CD4-positive, alpha-beta T cell treated with Interleukin-15 for 4 hours (primary cell): ENCODE measurements around the gene NEURL3.
"Not testable (repeated sequence)": the region's sequence is repeated elsewhere in the genome, so short reads cannot be mapped to it uniquely, and the experiment has no call there.

ENCODE experiments used
- DNase-seq: peaks from one replicate; pipeline ENCODE4 v3.0.0-alpha.2; 2020; ENCODE audit warnings: low spot score

The NEURL3 gene, protein sequence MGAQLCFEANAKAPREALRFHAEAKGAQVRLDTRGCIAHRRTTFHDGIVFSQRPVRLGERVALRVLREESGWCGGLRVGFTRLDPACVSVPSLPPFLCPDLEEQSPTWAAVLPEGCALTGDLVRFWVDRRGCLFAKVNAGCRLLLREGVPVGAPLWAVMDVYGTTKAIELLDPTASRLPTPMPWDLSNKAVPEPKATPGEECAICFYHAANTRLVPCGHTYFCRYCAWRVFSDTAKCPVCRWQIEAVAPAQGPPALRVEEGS

GRCh38 chr2:96505231-96505889, at the start of gene NEURL3:
TSS of gene NEURL3 (minus strand) at chr2:96505357. CDS start at chr2:96505286, 71 bp downstream.
- DNase-seq, result no peak

GRCh38 chr2:96554293-96555145, 49.4 kb upstream of the NEURL3 start:
- DNase-seq, result peak; percentile 66

DNA sequence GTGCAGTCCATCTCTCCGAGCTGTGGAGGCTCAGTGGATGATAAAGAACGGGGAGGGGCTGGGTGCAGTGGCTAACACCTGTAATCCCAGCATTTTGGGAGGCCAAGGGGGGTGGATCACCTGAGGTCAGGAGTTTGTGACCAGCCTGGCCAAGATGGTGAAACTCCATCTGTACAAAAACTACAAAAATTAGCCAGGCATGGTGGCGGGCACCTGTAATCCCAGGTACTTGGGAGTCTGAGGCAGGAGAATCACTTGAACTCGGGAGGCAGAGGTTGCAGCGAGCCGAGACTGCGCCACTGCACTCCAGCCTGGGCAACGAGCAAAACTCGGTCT, 48.8 kb upstream of the NEURL3 start:
- not testable (repeated sequence) for DNase-seq

GRCh38 chr2:96553176-96553956, 48.2 kb upstream of the NEURL3 start:
- no peak for DNase-seq

DNA sequence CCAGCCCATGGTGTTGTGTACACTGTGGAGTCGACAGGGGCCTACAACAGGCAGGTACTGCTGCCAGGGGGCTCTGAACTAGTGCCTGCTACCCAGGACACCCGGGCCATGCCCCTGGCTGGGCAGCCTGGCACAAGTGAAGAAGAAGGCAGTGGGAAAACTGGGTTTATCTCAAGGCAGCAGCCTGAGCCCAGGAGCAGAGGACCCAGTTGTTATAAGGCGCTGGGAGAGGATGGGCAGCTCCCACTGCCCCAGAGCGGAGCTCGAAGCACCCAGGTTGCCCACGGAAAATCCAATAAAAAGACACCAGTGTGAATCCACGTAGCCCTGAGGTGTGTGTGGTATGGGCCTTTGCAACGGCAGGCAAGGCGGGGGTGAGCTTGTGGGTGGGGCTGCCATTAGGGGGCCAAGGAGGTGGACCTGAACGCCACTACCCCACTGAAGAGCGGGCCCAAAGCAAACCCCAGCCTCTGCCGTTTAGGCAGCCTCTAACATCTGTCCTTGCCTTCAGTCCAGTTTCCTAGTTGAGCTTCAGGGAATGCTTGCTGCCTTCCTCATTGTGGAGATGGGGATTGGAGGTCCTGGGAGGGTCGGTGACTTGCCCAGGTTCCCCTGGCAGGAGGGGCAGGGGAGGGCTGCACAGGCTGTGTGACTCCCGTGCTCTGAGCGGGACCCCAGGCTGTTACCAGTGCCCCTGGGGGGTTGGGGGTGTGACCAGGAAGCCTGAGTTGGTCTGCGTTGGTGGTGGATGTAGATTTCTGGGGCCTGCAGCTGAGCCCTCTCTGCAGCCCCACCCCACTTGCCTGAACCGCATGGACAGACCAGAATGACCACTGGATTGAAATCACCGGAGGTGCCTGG, 47.4 kb upstream of the NEURL3 start:
- DNase-seq, result no peak

- no peak for DNase-seq
Observed at GRCh38 chr2:96551605-96552314, 46.6 kb upstream of the NEURL3 start.

DNA sequence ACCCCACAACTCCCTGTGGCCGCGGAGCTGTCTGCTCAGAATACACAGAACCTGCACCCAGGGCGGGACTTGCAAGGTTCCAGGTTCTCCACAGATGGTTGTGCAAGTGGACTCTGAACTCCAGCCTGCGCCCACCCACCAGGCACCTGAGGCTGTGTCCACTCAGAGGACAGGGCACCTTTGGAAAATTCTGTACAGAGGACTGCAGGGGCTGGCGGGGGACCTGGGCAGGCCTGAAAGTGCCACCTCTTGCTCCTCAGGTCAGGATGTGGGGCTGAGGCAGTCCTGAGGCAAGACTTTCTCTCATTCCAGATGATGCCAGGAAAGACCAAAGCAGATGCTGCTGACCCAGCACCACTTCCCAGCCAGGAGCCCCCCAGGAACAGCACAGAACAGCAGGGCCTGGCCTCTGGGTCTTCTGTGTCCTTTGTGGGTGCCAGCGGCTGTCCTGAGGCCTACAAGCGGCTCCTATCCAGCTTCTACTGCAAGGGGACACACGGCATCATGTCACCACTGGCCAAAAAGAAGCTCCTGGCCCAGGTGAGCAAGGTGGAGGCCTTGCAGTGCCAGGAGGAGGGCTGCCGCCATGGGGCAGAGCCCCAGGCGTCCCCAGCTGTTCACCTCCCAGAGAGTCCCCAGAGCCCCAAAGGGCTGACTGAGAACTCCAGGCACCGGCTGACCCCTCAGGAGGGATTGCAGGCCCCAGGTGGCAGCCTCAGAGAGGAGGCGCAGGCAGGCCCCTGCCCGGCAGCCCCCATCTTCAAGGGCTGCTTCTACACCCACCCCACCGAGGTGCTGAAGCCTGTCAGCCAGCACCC, 45.8 kb upstream of the NEURL3 start:
- no peak for DNase-seq

- DNase-seq, result no peak
Observed at GRCh38 chr2:96549967-96550786, 45.0 kb upstream of the NEURL3 start.

GRCh38 chr2:96549466-96549785, 44.3 kb upstream of the NEURL3 start:
- no peak for DNase-seq

- DNase-seq, result no peak
Observed at GRCh38 chr2:96548558-96549465, 43.7 kb upstream of the NEURL3 start.

- no peak for DNase-seq
Observed at GRCh38 chr2:96547731-96548171, 42.6 kb upstream of the NEURL3 start.

DNA sequence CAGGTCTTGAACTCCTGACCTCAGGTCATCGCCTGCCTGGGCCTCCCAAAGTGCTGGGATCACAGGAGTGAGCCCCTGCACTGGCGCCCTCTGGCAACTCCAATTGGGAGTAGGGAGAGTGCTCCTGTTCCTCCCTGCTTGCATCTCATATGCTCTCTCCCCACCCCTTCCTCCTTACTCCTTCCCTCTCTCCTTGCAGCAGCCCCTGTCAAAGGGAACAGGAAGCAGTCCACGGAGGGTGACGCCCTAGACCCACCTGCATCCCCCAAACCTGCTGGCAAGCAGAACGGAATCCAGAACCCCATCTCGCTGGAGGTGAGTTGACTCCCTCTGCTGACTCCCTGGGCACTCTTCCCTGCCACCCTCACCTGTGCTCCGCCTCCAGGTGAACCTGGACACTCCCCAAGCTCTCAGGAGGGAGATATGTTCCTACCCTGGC, 42.1 kb upstream of the NEURL3 start:
- DNase-seq, result no peak

DNA sequence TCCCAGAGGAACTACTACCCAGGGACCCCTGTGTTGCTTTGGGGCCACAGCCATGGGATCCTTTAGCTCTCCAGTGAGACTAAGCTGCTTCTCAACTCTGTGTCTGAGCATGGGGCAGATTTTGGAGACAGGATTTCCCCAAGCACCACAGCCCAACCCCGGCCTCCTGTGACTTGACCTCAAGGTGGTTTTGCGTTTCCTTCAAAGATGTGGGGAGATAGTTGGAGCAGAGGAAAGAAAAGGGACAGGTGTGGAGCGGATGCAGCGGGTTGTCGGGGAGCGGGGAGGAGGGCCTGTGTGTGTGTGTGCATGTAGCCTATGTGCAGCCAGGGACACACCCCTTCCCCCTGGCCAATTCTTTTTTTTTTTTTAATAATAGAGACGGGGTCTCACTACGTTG, 41.6 kb upstream of the NEURL3 start:
- DNase-seq, result no peak

DNA sequence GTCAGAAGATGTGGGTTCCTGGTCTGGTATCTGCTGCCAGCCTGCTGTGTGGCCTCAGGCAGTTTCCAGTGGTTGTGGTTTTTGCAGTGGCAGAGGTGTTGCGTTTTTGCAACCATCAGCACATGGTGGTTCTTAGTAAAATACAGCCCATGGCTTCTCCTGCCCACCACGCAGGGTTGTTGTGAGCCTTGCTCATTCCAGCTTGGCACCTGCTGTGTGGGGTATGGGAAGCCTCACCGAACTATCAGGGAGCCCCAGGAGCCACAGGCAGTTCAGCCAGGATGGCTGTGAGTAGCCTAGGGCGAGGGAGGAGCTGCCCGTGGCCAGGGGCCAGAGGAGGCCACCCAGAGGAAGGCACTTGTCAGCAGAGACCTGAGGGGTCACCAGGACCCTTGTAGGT, 41.2 kb upstream of the NEURL3 start:
- no peak for DNase-seq

GRCh38 chr2:96542357-96542977, 37.3 kb upstream of the NEURL3 start:
- DNase-seq, result no peak

DNA sequence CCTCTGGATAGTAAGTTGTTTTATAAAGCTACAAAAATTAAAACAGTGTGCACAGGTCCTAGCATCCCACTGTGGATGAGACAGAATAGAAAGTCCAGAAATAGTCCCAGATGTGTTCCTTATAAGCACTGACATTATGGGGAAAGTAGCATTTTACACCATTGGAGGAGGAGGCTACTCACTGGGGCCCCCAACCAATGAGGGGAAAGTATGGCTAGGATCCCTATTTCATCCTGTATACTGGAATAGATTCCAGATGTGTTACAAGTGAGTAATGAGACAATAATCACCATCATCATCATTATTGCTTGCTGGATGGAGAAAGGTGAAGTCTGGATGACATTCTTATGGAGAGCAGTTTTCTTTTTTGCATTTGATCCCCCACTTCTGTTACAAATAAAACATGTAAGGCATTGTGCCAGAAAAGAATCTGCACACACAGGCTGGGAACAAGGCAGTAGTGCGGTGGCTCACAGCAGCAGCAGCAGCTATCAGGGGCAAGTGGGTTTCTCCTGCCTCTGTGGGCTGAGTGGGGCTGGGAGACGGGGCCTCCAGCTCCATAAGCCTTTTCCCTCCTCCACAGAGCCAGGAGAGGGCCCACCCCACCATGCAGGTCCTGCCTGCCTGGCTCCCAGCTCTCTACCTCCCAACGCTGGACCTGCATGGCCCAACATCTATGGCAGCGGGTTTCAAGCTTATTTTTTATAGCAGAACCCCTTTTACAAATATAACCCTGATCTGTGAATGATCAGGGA, 36.4 kb upstream of the NEURL3 start:
- DNase-seq, result no peak

DNA sequence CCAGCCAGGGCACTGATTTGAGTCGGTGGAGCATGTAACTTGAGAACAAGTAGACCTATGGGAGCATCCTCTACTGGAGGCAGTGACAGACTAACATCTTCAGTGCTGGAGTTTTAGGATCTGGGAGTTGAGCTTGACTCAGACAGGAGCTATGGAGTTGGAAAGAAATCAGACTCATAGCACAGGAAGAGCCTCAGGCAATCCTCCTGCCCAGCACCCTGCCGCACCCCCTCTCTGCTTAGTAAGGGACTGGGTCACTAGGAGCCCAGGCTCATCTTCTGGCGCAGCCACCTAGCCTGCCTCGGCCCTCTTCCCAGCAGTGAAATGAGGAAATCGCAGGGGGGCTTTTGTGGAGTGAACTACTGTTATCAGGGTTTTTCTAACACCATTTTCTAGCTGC, 35.0 kb upstream of the NEURL3 start:
- no peak for DNase-seq
